Stomach (tissue), 9 donors: ENCODE results near the gene HCK. TPM values are rescaled to one million over a fixed set of nuclear protein-coding genes. Genes with fewer than 3 reads are reported as not detected.

Experiments
- DNase-seq, 2 donors: peaks; one replicate each; pipeline versions ENCODE4 v3.0.0 to v3.0.0-alpha.2; 2013 to 2019
- H3K27ac ChIP-seq, 5 donors: fragments of 200-600 bp in 4 of 5; sonication (generic) in 4 of 5; one replicate each; pipeline ENCODE4 v1.5.1; 2013 to 2019; ENCODE audit warnings: mild to moderate bottlenecking in 1 of 5, moderate library complexity in 1 of 5
- H3K27me3 ChIP-seq, 3 donors: fragments of 200-600 bp; sonication (generic); one replicate each; pipeline ENCODE4 v1.5.1; 2017 to 2019; ENCODE audit warnings: mixed run types in 1 of 3
- H3K36me3 ChIP-seq, 4 donors: fragments of 200-600 bp; sonication (generic); 1 replicate in 3 of 4; 2 replicates in 1 of 4; pipeline ENCODE4 v1.5.1; 2016 to 2019
- H3K4me1 ChIP-seq, 4 donors: fragments of 200-600 bp; sonication (generic); one replicate each; pipeline ENCODE4 v1.5.1; 2016 to 2019
- H3K4me3 ChIP-seq, 4 donors: fragments of 200-600 bp; sonication (generic) in 3 of 4; one replicate each; pipeline ENCODE4 v1.5.1; 2016 to 2019; ENCODE audit warnings: mild to moderate bottlenecking in 1 of 4
- H3K9me3 ChIP-seq, 4 donors: fragments of 200-600 bp; sonication (generic); one replicate each; pipeline ENCODE4 v1.5.1; 2016 to 2019
- CTCF ChIP-seq, 7 experiments: fragments of 450-650 bp in 4 of 7; fragments of 200-600 bp in 3 of 7; sonication (generic) in 3 of 7; IDR thresholded peaks; one replicate each; pipeline ENCODE4 v1.5.1; 2016 to 2019; ENCODE audit warnings: antibody characterized with exemption in 7 of 7, control low read depth in 2 of 7, mild to moderate bottlenecking in 1 of 7
- EP300 ChIP-seq: sonication (generic); formaldehyde crosslinking; IDR thresholded peaks from one replicate; pipeline ENCODE4 v1.6.1; 2017; ENCODE audit warnings: antibody characterized with exemption
- POLR2A ChIP-seq, 4 donors: fragments of 450-650 bp; IDR thresholded peaks; one replicate each; pipeline ENCODE4 v1.6.1; 2016; ENCODE audit warnings: antibody characterized with exemption in 4 of 4, control low read depth in 2 of 4, mild to moderate bottlenecking in 1 of 4, moderate library complexity in 1 of 4
- POLR2AphosphoS5 ChIP-seq, 3 donors: sonication (generic); formaldehyde crosslinking; IDR thresholded peaks; one replicate each; pipeline ENCODE4 v1.6.1; 2016; ENCODE audit warnings: antibody characterized with exemption in 3 of 3
- WGBS, 5 donors: extraction: QIAGEN DNeasy Blood & Tissue Kit in 3 of 5; methylation state at CpG; one replicate each; pipeline versions ENCODE4 v1.1.5 to v1.1.7; 2013 to 2018; 5-methylcytosine and 5-hydroxymethylcytosine counted together
- intact Hi-C: fragments of 100-400 bp; cut with DNase I; formaldehyde crosslinking; loops from one replicate; pipeline ENCODE4 v1.15.1; 2023; ENCODE audit warnings: low total_unique reads
- polyA plus RNA-seq, 3 donors: library from polyadenylated mRNA; stranded (reverse); fragments of 200-250 nt; gene quantifications; one replicate each; pipeline ENCODE4 v1.2.3, GENCODE V29; 2013
- total RNA-seq, 5 donors: library from RNA; depleted of rRNA; stranded (reverse); fragments of >200 nt; gene quantifications; one replicate each; pipeline versions ENCODE4 v1.1.0 to v1.2.3, GENCODE V29; 2014 to 2016
- donor health status: healthy with polysubstance abuse.
- donor health status: Bipolar disorder and iron deficiency.
- donor health status: healthy.

The HCK gene
- total and polyA plus RNA-seq, 8 donors = 1.3 to 14.7 (median 4.9) TPM; not detected in 1

- H3K27ac ChIP-seq = peak overlapping the region in 3 of 5 donors; percentile 42 to 76 (median 66)
- H3K4me3 ChIP-seq = no peak overlapping the region
- intact Hi-C loops = no loop called here
- WGBS, 5 donors = 41 to 55% (median 50%) methylated on average over 7 to 10 of the region's 10 CpGs
- H3K36me3 ChIP-seq = no peaks in the 10 kb centered on the region
- H3K4me1 ChIP-seq = no peaks in the 10 kb centered on the region
- DNase-seq = peak in 1 of 2 donors; percentile 41
- peaks cover 0 to 46% (median 9%) of the 10 kb centered on the region in 3 donors for H3K27me3 ChIP-seq
- TF ChIP-seq POLR2A (IDR thresholded peaks at IDR 0.05) (no peak), POLR2AphosphoS5 (IDR thresholded peaks at IDR 0.05) (no peak), CTCF (IDR thresholded peaks at IDR 0.05) (no peak), EP300 (no peak)
- H3K9me3 ChIP-seq = peaks cover 0 to 6% (median 0%) of the 10 kb centered on the region in 4 donors
These were observed 11.7 kb upstream of the HCK start for GRCh38 chr20:32040142-32040953.

- no peak for TF ChIP-seq CTCF (IDR thresholded peaks at IDR 0.05)
- TF ChIP-seq EP300 = no peak
- TF ChIP-seq POLR2A (IDR thresholded peaks at IDR 0.05) = no peak
- no peak for TF ChIP-seq POLR2AphosphoS5 (IDR thresholded peaks at IDR 0.05)
- 62 to 73% (median 69%) methylated on average over 3 of the region's 3 CpGs for WGBS, 5 donors
- Histone ChIP-seq H3K4me1 (peaks cover 0 to 1% (median 0%) of the 10 kb centered on the region in 4 donors), H3K4me3 (no peak overlapping the region), H3K27me3 (peaks cover 0 to 29% (median 7%) of the 10 kb centered on the region in 3 donors), H3K9me3 (peaks cover 0 to 6% (median 0%) of the 10 kb centered on the region in 4 donors), H3K36me3 (no peaks in the 10 kb centered on the region), H3K27ac (no peak overlapping the region)
- DNase-seq = no peak
- intact Hi-C loops = no loop called here
These were observed 6.0 kb upstream of the HCK start for GRCh38 chr20:32045999-32046398.

- TF ChIP-seq POLR2AphosphoS5 (IDR thresholded peaks at IDR 0.05) (no peak), POLR2A (IDR thresholded peaks at IDR 0.05) (no peak), EP300 (no peak), CTCF (IDR thresholded peaks at IDR 0.05) (no peak)
- peaks cover 9 to 19% (median 13%) of the 10 kb centered on the region in 4 donors for H3K4me1 ChIP-seq
These were observed 1.7 kb upstream of the HCK start for GRCh38 chr20:32050324-32050841.

GRCh38 chr20:32050851-32051556 lies 1.0 kb upstream of the HCK start:
- H3K27me3 ChIP-seq = peaks cover 15 to 66% (median 31%) of the 10 kb centered on the region in 3 donors
- DNase-seq = peak in 1 of 2 donors; percentile 37
- 15 to 30% (median 20%) methylated on average over 15 to 17 of the region's 17 CpGs for WGBS, 5 donors
- H3K9me3 ChIP-seq = no peaks in the 10 kb centered on the region
- no peaks in the 10 kb centered on the region for H3K36me3 ChIP-seq
- intact Hi-C loops = no loop called here
- peak overlapping the region in 1 of 4 donors; percentile 47 for H3K4me3 ChIP-seq
- H3K4me1 ChIP-seq = peaks cover 9 to 19% (median 13%) of the 10 kb centered on the region in 4 donors
- H3K27ac ChIP-seq = peak overlapping the region in 3 of 5 donors; percentile 33 to 87 (median 85)
- TF ChIP-seq EP300 (no peak), POLR2AphosphoS5 (IDR thresholded peaks at IDR 0.05) (no peak), POLR2A (IDR thresholded peaks at IDR 0.05) (no peak), CTCF (IDR thresholded peaks at IDR 0.05) (no peak)

More at GRCh38 chr20:32050324-32050841, 1.7 kb upstream of the HCK start:
- peak in 1 of 2 donors; percentile 8 for DNase-seq
- H3K36me3 ChIP-seq = no peaks in the 10 kb centered on the region
- WGBS, 5 donors = 85 to 96% (median 92%) methylated on average over 4 of the region's 4 CpGs
- intact Hi-C loops = no loop called here
- no peak overlapping the region for H3K4me3 ChIP-seq
- peak overlapping the region in 1 of 5 donors; percentile 87 for H3K27ac ChIP-seq
- H3K9me3 ChIP-seq = no peaks in the 10 kb centered on the region
- H3K27me3 ChIP-seq = peaks cover 15 to 66% (median 31%) of the 10 kb centered on the region in 3 donors
